Right lung (tissue), 5 donors: ENCODE results near the gene MOB3B. TPM values are rescaled to one million over a fixed set of nuclear protein-coding genes. Genes with fewer than 3 reads are reported as not detected.

ENCODE experiments used
- DNase-seq, 2 donors: peaks; one replicate each; pipeline ENCODE4 v3.0.0-alpha.2; 2013
- polyA plus RNA-seq, 5 donors: library from polyadenylated mRNA; unstranded; fragments of 120-200 nt; gene quantifications; one replicate each; pipeline versions ENCODE4 v1.2.1 to v1.2.3, GENCODE V29; 2013; ENCODE audit warnings: inconsistent platforms in 1 of 5, low replicate concordance in 1 of 5; ENCODE audit not compliant: insufficient read length in 5 of 5, insufficient read depth in 1 of 5

Gene MOB3B
- polyA plus RNA-seq, 5 donors, result 13.2 to 19.1 (median 15.8) TPM

DNA sequence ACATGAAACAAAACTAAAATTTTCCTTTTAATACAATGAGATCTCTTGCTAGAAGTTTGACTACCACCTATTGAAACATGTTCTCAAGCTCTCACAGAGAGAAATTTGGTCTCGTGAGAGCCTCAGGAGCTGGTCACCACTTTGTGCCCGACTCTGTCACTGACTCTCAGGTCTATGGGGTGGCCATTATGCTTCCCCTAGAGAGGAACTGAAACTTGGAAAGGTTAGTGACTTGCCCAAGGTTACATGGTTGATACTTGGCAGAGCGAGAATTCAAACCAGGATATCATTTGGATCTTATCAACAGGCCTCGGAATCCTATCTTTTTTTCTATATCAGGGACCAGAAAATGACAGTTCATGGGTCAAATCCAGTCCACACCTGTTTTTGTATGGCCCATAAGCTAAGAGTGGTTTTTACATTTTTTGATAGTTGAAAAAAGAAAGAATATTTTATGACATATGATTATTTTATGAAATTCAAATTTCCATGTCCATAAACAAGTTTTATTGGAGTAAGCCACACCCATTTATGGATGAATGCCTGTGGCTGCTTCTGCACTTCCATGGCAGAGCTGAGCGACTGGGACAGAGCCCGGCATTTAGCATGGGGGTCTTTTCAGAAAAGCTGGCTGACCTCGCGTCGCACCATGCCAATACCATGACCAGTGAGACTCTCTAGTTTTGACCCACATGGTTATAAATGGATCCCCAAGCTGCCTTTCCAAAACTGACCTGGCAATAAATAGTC lies 187.9 kb downstream of the MOB3B start:
- DNase-seq, result no peak

DNA sequence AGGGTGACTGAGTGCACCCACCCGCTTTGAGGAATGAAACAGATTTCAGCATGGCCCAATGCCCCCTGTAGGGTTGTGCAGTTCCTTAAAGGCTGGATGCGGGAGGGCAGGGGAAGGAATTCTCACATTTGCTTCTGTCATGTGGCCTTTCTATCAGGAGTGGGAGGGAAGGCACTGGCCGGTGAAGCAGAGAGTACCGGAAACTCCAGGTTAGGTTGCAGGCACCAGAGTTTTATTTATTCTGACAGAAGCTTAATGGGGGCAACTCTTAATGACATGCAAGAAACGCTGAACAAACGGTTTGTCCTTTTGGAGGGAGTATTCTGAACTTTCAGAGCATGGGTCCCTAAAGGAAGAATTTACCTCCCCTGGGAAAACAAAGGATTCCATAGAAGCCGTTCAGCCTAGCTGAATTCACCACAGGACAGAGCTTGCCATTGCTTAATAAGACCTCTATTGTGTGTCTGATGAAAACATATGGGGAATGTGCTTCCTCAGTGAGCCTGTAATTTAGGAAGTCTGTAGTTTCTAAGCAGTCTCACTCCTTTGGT lies 188.6 kb downstream of the MOB3B start:
- DNase-seq, result no peak

DNA sequence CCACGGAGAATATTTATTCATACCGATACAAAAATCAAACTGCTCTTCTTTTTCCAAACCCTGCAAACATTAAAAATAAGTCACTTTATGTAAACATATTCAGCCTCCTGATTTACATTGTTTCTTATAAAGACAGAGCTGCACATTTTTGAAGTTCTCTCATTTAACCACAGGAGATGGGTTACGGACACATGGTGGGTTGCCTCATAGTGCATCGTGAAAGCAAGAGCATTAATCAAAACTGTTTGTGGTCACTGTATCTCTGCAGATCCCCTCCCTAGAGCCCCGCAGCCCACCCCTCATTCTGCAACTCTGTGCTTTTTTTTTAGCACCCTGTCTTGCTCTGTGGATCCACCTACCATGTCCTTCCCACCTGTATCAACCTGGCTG lies 189.3 kb downstream of the MOB3B start:
- no peak for DNase-seq

DNA sequence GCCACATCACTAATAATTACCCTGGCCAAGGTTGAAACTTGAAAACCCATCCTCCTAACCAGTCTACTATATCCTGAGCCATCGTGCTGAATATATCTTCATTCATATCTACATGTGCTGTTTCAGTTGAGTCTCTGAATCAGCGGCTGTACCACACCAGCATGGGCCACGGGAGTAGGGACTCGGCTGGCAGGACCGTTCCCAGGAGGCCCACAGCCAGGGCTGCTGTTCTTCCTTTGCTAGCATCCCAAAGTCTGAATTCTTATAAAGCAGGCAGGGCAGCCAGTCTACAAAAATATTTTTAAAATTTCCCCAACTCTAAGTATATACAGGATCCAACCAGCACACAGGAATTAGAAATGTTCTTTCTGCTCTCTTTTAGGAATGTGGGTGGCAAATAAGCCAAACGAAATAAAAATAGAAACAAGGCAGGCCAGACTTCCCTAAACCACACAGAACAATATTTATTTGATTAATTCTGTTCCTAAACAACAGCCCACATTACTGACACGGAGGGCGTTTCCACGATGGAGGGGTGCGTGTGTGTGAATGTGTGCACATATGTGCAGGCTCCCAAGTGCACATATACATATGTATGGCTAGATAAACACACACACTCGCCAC lies 189.8 kb downstream of the MOB3B start:
- DNase-seq, result no peak

DNA sequence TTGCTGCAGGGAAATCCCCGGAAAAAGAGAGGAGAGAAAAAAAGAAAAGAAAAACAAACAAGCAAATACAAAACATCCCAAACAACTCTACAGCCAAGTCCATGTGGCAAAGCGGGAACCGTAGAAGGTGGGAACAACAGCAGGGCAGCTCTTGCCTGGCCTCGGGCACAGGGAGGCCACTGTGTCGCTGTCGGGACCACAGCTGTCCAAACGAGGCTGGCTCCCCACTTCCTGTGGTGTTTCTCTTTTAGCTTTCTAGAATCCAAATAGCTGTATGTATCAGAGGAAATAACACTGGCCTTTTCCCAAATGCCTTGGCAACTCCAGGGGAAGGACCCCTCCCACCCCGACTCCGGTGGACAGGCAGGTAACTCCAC lies 191.1 kb downstream of the MOB3B start:
- DNase-seq, result no peak

DNA sequence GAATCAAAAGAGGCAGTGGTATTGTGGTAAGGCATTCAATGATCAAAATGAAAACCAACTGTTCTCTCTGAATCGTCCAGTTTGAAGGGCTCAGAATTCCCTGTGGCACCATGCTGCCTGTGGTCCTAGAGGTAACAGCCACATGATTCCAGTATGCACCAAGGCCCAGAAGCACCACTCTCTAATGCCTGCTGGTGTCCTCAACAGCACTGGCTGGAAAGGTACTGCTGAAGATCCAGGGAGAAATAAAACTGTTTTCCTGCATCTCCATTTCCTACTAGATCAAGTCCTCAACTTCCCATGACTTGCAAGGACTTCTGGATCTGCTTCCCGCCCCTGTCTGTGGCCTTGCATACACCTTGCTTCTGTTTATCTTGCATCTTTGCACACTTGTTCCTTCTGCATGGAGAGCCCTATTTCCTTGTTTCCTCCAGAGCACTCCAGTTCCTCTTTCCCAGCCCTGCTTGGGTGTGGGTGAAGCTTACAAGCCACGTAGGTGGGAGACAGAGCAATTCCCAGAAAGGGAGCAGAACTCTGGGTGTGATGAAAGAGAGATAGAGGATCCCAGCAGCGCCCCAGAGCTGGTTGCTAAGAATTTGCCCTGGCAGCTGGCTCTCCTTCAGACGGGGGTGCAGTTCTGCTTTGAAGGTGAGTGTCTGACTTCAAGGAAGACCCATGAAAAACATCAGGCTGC lies 191.6 kb downstream of the MOB3B start:
- no peak for DNase-seq

DNA sequence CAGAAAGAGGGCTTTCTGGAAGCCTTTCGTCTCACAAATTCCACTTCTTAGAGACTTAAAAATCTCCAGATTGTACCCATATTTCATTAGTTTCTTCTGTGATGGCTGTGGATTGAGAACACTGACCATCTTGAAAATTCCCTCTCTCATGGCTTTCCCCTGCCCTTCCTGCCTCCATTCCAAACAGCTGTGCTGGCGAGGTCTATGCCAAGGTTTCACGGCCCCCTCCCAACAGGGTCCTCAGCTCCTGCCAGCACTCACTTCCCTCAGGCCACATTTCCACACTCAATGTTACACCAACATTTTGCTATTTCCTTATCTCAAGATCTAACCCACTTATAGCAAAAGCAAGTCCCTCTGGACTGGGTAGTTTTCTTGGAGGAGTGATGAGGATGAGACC lies 192.4 kb downstream of the MOB3B start:
- no peak for DNase-seq

DNA sequence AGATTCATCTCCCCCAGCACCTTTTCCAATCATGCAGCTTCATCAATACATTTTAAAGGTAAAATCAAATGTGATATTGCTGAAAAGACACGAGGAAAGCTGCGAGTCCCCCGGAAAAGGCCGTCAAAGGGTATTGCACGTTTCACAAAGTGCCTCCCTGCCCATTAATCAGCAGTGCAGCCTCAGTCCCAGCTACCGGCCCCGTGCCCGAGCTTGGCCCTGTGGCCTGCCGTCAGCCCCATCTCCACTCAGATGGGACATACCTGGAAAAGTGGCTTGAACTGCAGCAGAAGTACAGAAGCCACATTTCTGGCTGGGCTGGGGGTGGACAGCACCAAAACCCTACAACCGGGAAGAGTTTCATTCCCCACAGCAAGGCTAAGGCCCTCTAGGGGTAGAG lies 192.8 kb downstream of the MOB3B start:
- DNase-seq, result no peak

DNA sequence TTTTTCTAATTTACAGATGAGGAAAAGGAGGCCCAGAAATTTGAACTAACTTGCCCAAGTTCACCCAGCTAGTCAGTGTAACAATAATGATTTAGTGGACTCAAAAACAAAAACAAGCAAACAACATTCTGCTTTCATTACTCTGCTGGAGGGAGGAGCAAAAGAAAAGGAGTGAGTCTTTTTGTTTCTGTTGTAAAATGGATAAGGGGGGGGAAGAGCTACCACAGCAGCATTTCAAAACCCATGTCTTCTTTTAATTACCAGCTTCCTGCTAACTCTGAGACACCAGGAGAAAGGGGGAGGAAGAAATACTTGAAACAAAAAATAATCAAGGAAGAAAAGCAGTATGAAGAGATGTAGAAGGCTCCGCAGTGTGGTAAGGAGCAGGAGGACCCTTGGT lies 193.5 kb downstream of the MOB3B start:
- DNase-seq, result no peak

DNA sequence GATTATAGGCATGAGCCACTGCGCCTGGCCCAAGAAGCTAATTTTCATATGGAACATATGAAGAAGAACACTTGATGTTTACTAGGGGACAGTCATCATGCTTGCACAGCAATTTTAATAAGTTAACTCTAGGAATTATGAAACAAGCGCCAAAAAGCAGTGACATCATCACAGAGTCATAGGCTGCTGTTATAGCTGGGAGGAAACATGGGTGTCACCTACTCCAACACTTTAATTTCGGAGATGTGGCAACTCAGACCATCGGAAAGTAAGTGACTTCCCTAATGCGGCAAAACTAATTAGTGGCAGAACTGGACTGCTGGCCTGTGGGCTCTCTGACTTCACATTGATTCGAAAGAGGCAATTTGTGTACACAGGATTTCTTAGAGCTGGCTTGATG lies 194.5 kb downstream of the MOB3B start:
- no peak for DNase-seq

DNA sequence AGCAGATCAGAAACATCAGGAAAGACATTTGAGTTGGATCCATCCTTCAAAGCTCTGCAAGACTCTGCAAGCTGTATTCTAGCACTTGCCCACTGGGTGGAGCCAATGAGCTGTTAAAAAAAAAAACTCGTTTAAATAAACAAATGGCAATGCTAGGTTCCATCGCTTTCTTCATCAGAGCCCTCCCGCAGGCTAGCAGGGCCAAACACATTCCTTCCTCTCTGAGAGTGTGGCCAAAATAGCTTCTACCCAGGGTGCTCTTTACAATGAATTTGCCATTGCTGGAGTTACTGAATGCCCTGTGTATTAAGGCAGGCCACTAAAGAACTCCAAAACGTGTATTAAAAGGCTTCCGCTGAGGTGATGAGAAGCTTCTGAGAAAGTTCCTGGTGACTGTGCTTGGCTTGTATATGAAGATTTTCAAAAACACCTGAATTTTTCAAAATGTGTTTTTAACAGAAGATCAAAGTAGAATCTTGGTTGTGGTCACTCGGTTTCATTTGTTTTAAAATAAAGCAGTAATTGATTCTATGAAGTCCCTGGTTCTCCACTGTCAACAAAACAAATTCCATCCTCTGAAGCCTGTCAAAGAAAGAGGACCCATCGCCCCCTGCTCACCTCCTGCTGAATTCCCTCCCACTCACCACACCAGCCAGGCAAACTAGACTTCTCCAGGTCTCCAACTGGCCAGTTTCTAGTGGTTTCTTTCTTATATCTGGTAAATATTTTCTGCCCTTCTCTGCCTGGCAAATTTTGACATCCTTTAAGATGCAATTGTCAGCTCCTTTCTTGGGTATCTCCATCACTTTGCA lies 196.2 kb downstream of the MOB3B start:
- DNase-seq, result peak; percentile 75 to 83

DNA sequence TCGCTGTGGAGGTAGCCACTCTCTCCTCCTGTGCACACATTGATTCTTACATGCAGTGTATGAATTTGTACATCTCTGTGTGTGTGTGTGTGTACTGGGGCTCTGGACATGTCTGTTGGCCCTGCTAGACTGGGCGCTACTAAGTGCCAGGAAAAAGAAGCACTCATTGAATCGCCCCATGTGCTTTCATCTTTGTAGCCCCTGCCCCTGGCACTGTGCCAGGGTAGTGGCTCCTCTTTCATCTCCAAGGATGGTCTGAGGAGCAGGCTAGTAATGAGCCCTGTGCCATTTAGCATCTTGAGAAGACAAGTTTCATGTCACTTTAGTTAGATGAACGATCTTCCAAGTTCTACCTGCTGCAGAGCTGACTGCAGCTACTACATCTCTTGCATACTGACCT lies 198.2 kb downstream of the MOB3B start:
- DNase-seq, result no peak

DNA sequence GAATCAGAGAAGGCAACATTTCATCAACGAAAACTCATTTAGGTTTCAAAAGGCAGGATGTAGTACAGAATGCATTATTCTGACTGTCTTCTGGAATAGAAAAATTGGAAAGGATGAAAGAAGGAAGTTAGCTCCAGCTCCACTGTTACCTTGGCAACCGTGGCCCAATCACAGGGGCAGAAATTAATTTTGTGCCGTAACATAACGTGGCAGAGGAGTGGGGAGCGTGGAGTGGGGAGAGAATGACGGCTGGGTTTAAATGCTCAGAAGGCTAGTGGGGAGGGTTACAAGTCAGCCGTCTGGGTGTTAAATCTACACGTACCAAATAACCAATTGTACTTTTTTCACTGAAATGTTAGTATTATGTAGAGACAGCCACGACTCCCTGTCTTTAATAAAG lies 200.3 kb downstream of the MOB3B start:
- DNase-seq, result no peak

DNA sequence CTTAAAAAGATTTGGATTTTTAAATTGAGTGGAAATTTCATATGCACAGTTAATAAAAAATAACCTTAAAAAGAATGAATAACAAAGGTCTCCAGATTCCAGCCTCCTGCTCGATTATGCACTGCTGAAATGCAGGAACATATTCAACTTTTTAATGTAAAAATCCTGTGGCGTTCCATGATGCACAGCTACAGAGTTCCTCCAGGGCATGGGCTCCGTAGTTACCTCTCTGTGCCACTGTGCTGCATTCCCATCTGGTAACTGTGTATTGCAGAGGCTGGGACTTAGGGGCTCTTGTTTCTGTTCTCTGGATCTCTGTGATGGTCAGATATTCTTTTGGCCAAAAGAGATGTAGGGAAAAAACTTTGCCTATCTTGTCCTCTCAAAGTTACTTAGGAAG lies 201.1 kb downstream of the MOB3B start:
- DNase-seq, result no peak

DNA sequence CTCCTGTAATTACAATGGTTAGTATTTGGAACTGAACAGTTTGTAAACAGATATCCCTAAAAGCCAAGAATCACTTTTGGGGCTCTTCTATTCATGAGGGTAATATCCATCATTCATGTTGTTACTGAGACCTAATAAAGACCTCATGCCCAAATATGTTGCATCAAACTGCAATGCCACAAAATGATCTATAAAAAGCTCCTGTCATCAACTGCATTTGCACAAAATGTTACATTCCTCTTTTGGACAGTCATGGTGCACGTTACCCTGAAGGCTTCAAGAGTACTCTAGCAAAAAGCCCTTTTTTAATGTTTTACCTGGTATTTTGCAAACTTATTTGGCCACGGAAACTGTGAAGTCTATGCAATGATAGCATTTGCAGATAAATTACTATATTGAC lies 218.4 kb downstream of the MOB3B start:
- no peak for DNase-seq

DNA sequence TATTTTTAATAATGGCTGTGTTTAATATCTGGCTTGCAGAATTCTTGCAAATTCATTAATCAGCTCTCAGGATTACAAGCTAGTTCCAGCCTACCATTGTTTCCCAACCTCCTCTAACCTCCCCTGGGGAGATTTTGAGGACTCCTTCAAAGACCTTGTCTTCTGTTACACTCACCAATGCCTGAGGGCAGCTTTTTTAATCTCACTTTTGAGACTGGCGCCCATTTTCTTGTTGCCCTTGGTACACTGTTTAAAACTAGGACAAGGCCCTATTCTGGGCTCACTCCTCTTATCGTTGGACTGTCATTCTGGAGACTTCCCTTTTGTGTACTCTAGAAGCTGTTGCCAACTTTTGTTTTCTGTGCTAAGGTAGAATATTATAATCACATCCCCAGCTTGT lies 219.0 kb downstream of the MOB3B start:
- DNase-seq, result no peak

DNA sequence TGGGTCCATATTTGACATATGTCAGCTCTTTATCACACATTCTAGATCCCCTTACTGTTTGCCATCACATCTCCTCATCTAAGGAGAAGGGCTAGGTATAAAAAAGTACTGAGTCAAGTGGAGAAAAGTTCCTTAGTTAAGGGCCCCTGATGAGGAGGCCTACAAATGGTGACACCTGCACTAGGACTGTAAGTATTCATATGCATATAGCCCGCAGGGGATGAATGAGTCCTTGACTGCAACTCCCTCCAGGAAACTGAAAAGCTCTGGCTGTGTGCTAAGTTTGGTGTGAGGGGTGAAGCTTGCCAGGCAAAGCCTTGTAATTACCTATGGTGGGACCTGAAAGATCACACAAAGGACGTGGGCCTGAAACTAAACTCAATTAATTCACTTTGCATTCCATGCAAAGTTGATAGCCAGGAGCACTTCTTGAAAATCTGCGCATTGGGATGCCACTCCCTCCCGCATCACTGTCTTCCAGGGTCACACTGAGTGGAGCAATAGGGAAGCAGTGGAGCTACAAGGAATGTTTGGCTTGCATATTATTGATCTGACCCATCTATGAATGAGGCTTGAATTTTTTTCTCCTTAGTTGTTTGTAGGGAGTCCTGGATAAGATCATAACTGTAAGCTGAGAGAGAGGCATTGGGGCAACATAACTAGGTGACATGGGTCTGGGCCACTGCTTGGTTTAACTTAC lies 220.8 kb downstream of the MOB3B start:
- no peak for DNase-seq

DNA sequence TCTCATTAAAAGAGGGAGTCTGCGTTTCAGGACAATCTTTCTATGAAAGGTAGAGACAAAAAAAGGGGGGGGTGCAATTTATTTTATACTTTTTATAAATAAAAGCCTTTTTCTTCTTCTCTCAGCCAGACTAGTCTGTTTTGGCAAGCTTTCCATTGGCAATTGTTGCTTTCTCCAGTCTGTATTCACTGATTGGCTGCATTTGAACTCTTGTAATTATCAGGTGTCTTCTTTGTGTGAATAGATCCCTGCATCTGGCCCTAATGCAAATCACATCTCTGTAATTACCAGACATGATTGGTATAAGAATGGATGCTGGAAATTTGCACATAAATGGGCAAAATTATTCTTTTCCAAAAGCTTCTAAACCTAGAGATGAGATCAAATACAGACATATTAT lies 225.1 kb downstream of the MOB3B start:
- no peak for DNase-seq

DNA sequence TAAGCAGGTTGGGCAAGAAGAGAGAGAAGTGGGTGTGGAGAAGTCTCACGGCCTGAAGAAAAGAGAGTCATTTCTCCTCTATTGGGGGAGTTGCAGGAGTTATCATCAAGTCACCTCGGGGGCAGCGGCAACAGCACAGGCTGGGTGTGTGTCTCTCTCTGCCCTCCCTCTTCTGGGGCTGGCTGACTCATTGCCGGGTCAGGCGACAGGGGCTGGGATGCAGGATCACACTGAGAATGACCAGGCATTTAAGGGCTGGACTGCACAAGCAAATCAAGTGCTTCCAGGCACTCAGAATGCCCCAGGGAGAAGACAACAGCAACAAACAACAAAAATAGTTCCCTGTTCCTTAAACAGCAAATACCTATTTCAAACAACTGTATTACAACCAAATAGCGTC lies 226.4 kb downstream of the MOB3B start:
- DNase-seq, result no peak

DNA sequence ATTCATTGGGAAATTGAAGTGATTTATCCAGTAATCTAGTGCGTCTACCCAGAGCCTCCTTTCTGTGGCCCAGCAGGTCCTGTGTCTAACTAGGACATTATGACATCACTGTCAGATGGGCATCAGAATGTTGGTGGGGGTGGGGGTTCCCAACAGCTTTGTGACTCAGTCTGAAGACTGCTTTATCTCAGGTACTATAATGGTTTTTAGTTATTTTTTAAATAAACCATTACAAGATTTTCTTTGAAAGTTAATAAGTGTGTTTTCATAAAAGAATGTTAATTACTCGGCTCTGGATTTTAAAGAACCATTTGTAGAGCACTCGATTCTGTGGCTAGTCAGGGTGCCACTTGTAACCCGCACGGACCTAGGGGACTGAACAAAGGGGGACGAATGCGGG lies 232.6 kb downstream of the MOB3B start, which contains the start of gene EQTN:
Gene EQTN (minus strand): TSS at position 101 of the 400 bp plus-strand sequence. CDS start 95 bp downstream, at position 6.
- DNase-seq, result no peak

DNA sequence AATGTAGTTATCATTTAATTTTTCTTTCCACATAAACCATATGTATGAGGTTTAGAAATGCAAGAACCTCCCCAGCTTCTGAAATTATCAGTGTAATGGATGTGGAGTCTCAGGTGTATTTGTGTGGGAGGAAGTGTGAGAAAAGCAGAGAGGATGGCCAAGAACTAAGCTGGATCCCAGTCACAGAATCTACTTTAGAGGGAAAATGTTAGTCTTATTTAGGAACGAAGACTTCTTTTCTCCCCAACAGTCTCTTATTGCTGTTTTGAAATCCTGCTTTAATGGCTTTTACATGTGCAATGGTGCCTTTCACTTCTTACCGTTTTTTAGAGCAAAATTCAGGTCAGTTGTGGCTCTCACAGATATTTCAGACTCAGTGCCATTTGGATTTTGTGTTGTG lies 235.6 kb downstream of the MOB3B start:
- DNase-seq, result no peak
